GM10847 (cell line): ENCODE results near the gene DYNLRB1.
A peak's percentile ranks its signal among the peaks of the same experiment; 100 is the strongest.

Source experiments
- POLR2A ChIP-seq: IDR thresholded peaks from 2 replicates; pipeline ENCODE4 v1.6.1; 2011; ENCODE audit not compliant: insufficient read length; ENCODE audit errors: extremely low read depth

Gene DYNLRB1

GRCh38 chr20:34516247-34517113, at the start of gene DYNLRB1:
DYNLRB1 (plus strand) TSS chr20:34516422; CDS start chr20:34516459, 37 bp downstream.
- TF ChIP-seq POLR2A: peak; percentile 47

DNA sequence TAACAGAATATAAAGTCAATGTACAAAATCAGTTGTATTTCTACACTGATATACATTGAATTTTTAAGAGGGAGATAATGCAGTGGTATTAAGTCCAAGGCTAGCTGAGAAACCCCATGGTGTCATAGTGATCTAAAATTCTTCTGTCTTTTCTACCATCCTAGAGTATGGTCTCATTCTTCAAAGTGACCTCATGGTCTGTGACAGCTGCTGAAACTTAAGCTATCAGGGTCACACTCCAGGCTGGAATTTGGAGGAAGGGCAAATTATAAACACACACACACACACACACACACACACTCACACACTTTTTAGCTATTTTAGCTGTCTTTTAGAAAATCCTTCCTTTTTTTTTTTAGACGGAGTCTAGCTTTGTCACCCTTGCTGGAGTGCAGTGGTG, 47.3 kb upstream of the DYNLRB1 start:
- TF ChIP-seq POLR2A: no peak

DNA sequence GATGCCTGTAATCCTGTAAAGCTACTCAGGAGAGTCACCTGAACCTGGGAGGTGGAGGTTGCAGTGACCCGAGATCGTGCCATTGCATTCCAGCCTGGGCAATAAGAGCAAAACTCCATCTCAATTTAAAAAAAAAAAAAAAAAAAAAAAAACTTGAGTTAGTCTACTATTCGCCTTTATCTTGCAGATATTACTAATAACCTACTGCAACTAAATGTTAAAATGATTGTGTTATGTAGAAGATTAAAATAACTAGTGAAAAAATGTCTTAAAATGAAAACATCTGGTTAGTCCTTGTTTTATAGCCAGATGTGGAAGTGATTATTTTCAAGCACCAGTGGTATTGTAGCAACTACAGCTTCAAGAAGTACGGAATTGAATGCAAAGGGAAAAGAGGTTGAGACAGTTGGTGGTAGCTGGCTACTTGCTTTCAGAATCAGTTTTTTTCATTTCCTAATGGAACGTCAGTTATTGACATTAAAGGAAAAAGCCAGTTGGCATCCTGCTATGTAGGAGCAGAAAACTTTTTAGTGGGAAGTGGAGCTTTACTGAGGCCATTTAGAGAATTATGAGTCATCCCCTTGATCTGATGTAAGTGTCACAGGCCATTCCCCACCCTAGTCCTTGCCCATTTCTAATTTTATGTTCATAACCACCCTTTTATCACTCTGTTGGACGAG, 43.8 kb upstream of the DYNLRB1 start:
- no peak for TF ChIP-seq POLR2A

- no peak for TF ChIP-seq POLR2A
Measured at GRCh38 chr20:34473262-34473883, 42.8 kb upstream of the DYNLRB1 start.

- no peak for TF ChIP-seq POLR2A
Measured at GRCh38 chr20:34475979-34476736, 40.1 kb upstream of the DYNLRB1 start.

DNA sequence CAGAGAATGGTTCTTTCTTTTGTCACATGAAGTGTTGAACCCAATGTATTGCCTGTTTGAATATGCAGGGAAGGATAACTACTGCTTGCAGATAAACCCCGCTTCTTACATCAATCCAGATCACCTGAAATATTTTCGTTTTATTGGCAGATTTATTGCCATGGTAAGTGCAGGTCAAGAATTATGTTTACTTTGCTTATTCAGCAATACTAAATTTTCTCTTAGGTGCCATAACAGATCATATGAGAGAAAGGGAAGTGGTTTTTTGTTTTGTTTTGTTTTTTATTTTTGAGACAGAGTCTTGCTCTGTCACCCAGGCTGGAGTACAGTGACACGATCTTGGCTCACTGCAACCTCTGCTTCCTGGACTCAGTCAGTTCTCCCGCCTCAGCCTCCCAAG, 36.6 kb upstream of the DYNLRB1 start:
- no peak for TF ChIP-seq POLR2A

GRCh38 chr20:34485068-34485634, 31.1 kb upstream of the DYNLRB1 start:
- TF ChIP-seq POLR2A: no peak

DNA sequence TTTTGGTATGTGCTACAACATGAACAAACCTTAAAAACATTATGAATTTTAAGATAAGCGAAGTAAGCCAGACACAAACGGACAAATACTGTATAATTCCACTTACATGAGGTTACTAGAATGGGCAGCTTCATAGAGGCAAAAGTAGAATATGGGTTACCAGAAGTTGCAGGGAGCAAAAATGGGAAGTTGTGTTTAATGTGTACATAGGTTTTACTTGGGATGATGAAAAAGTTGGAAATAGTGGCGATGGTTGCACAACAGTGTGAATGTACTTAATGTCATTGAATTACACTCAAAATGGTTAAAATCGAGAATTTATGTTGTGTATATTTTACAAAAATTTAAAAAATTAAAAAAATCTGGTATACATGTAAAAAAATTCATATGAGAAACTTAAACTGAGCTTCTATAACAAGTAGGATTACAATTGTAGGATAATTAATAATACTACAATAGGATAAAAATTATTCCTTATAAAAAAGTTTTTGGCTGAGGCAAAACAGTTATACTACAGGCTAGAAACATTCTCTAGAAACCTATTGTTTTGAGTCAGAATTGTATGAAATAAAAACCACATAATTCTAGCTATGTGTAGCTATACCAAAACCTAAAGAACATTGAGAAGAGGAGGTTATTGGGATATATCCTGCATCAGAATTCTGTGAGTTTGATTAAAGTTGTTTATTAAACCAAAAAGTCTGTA, 24.8 kb upstream of the DYNLRB1 start:
- no peak for TF ChIP-seq POLR2A

DNA sequence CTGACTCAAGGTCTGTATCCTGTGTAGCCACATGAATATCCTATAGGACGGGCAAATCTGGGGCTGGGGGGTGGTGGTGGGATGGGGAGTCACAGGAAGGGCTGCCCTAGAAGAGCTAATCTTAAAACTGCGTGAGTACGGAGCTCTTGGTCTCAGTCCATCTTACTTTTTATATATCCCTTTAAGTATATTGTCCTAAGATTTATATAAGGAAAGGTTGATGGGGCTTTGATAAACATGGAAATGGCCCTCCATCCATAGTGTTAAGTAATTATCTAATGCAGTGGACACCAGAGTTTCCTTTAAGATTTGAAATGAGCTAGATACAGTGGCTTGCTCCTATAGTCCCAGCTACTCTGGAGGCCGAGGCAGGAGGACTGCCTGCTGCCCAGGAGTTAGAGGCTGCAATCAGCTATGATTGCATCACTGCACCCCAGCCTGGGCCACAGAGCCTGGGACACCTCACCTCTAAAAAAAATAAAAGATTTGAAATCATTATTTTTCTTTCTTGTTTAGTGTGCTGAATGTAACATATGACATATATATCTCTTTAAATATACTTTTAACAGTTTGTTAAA, 24.2 kb upstream of the DYNLRB1 start:
- TF ChIP-seq POLR2A: no peak

GRCh38 chr20:34493646-34494045, 22.6 kb upstream of the DYNLRB1 start:
- TF ChIP-seq POLR2A: no peak

- TF ChIP-seq POLR2A: no peak
Measured at GRCh38 chr20:34495307-34495706, 20.9 kb upstream of the DYNLRB1 start.

DNA sequence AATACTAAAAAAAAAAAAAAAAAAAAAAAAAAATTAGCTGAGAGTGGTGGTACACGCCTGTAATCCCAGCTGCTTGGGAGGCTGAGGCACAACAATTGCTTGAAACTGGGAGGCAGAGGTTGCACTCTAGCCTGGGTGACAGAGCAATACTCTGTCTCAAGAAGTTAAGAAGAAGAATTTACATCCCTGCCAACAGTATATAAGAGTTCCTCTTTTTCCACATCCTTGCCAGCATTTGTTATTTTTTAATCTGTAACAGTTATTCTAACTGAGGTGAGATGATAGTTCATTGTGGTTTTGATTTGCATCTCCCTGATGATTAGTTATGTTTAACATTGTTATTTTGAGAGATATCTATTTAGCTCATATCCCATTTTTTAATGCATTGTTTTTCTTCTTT, 20.3 kb upstream of the DYNLRB1 start:
- no peak for TF ChIP-seq POLR2A

DNA sequence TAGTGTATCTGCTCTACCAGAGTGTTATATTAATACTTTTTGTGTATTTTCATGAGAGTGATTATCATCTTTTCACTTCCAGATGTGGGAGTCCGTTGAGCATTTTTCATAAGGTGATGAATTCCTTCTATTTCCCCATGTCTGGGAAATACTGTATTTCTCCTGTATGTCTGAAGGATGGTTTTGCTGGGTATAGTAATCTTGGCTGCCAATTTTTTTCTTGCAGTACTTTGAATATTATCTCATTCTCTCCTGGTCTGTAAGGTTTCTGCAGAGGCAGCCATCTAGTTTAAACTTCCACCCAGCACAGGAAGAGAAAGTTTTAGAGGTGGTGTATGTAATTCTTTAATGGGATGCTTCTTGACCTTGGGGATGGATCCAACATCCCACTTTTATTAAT, 15.4 kb upstream of the DYNLRB1 start:
- no peak for TF ChIP-seq POLR2A

DNA sequence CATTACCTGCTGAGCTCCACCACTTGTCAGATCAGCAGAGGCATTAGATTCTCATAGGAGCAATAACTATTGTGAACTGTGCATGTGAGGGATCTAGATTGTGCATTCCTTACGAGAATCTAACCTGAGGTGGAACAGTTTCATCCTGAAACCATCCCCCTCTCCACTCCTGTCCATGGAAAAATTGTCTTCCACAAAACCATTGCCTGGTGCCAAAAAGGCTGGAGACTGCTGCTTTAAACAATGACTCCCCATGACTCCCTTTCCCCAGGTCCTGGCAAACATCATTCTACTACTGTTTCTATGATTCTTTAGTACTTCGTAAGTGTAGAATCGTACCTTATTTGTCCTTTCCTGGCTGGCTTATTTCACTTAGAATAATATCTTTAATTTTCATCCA, 9.7 kb upstream of the DYNLRB1 start:
- no peak for TF ChIP-seq POLR2A
